Neutrophil (primary cell): ENCODE results near the gene YIPF4.

ENCODE experiments used
- H3K27ac ChIP-seq: fragments of 200-600 bp; sonication (generic); 2 replicates; pipeline ENCODE4 v1.5.1; 2016; ENCODE audit warnings: mild to moderate bottlenecking, moderate library complexity
- H3K27me3 ChIP-seq: fragments of 200-600 bp; sonication (generic); 2 replicates; pipeline ENCODE4 v1.6.0; 2016; ENCODE audit warnings: mild to moderate bottlenecking
- H3K36me3 ChIP-seq: fragments of 200-600 bp; sonication (generic); 2 replicates; pipeline ENCODE4 v1.5.1; 2017
- H3K4me1 ChIP-seq, 2 experiments: fragments of 200-600 bp in 1 of 2; sonication (generic) in 1 of 2; 1 replicate in 1 of 2; 2 replicates in 1 of 2; pipeline versions ENCODE4 v1.5.1 to v1.6.1; 2013 to 2016; ENCODE audit warnings: low read depth in 1 of 2, low read length in 1 of 2, mild to moderate bottlenecking in 1 of 2, moderate library complexity in 1 of 2; ENCODE audit not compliant: control insufficient read depth in 1 of 2, insufficient read depth in 1 of 2
- H3K4me3 ChIP-seq, 2 experiments: fragments of 200-600 bp in 1 of 2; sonication (generic) in 1 of 2; 1 replicate in 1 of 2; 2 replicates in 1 of 2; pipeline ENCODE4 v1.5.1; 2013 to 2016; ENCODE audit warnings: low read depth in 1 of 2, low read length in 1 of 2, mild to moderate bottlenecking in 1 of 2, moderate library complexity in 1 of 2
- H3K9me3 ChIP-seq: fragments of 200-600 bp; sonication (generic); 2 replicates; pipeline ENCODE4 v1.5.1; 2016
- TF ChIP-seq, protein P1 (sequence below): fragments of 200-600 bp; sonication (generic); IDR thresholded peaks from 2 replicates; pipeline ENCODE4 v1.5.1; 2016; ENCODE audit warnings: antibody characterized with exemption

Gene YIPF4

DNA sequence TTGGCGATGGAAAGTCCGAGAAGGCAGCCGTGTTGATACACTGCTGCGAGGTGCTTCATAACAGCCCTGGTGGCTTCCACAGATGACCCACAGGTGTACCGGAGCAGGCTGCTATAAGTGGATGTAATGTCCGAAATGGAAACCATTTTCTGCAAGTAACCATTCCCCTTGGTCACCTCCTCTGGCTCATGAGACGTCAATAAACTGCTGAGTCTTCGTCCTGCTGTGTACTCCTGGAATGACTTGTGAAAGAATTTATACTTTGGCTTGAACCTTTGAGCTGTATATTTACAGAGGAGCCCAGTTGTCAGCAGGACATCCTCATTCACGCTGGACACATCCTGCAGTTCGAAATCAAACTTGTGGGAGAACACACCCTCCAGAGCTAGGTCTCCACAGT, 27.4 kb upstream of the YIPF4 start:
- Histone ChIP-seq H3K27ac (peak overlapping the region; percentile 41), H3K27me3 (no peaks in the 10 kb centered on the region), H3K4me1 (no peaks in the 10 kb centered on the region), H3K4me3 (no peak overlapping the region), H3K36me3 (peaks cover 90% of the 10 kb centered on the region), H3K9me3 (no peaks in the 10 kb centered on the region)
- TF ChIP-seq, protein P1, sequence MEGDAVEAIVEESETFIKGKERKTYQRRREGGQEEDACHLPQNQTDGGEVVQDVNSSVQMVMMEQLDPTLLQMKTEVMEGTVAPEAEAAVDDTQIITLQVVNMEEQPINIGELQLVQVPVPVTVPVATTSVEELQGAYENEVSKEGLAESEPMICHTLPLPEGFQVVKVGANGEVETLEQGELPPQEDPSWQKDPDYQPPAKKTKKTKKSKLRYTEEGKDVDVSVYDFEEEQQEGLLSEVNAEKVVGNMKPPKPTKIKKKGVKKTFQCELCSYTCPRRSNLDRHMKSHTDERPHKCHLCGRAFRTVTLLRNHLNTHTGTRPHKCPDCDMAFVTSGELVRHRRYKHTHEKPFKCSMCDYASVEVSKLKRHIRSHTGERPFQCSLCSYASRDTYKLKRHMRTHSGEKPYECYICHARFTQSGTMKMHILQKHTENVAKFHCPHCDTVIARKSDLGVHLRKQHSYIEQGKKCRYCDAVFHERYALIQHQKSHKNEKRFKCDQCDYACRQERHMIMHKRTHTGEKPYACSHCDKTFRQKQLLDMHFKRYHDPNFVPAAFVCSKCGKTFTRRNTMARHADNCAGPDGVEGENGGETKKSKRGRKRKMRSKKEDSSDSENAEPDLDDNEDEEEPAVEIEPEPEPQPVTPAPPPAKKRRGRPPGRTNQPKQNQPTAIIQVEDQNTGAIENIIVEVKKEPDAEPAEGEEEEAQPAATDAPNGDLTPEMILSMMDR = no peak

DNA sequence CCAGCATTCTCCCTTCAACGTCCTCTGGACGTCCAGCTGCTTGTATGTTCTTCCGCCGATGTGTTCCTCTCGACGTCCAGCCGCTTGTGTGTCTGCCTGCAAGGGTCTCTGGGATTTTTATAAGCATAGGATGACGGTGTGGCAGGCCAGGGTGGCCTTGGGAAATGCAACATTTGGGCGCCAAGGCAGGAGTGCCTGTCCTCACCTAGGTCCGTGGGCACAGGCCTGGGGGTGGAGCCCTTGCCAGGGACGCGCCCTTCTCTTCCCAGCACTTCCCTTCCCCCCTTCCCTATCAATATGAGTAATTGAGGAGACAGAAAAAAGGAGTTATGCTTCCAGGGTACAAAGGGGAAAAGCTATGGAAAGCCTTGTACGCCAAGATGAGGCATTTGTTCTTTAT, 19.5 kb upstream of the YIPF4 start:
- Histone ChIP-seq H3K9me3 (no peaks in the 10 kb centered on the region), H3K4me1 (peaks cover 26 to 43% of the 10 kb centered on the region in 2 experiments), H3K36me3 (peaks cover 49% of the 10 kb centered on the region), H3K4me3 (no peak overlapping the region), H3K27ac (peak overlapping the region; percentile 69), H3K27me3 (no peaks in the 10 kb centered on the region)
- TF ChIP-seq, protein P1 = no peak

DNA sequence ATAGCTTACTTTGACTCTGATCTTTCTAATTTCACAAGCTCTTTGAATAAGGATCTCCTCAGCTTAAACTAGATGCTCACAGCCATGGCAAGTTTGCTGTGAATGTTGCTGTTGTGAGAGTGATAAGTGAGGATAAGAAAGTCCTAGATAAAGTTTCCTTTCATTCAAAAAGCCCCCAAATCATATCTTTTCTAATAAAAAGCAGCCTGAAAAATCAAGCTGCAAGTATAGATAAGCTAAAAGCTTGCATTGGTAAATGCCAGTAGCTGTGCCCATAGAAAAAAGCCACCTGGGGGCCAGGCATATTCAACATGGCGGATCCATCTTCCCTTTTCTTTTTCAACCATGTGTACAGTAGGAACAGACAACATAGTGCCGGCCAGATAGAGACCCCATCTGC, 17.3 kb upstream of the YIPF4 start:
- Histone ChIP-seq H3K9me3 (no peaks in the 10 kb centered on the region), H3K27ac (peak overlapping the region; percentile 8), H3K36me3 (peaks cover 31% of the 10 kb centered on the region), H3K4me1 (peaks cover 45 to 64% of the 10 kb centered on the region in 2 experiments), H3K4me3 (no peak overlapping the region), H3K27me3 (no peaks in the 10 kb centered on the region)
- TF ChIP-seq, protein P1 = no peak

DNA sequence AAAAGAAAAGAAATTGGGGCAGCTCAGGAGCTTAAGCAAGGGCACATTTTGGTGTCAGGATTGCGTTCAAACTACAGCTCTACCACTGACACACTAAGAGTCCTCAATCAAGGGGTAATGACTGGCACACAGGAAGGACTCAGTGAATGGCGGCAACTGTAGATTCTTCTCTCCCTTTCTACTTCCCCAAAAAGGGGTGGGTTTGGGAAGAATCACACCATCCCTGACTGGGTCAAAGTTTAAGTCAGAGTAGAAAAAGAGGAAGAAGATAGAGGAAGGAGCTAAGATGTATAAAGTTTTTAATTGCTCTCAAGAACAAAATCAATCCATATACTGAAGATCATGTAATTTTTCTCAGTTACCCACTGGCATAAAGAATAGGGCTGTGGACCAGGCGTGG, 15.6 kb upstream of the YIPF4 start:
- Histone ChIP-seq H3K4me3 (peak overlapping the region; percentile 64 to 69), H3K27me3 (no peaks in the 10 kb centered on the region), H3K4me1 (peaks cover 63 to 81% of the 10 kb centered on the region in 2 experiments), H3K27ac (peak overlapping the region; percentile 94), H3K9me3 (no peaks in the 10 kb centered on the region), H3K36me3 (peaks cover 17% of the 10 kb centered on the region)
- TF ChIP-seq, protein P1 = no peak

DNA sequence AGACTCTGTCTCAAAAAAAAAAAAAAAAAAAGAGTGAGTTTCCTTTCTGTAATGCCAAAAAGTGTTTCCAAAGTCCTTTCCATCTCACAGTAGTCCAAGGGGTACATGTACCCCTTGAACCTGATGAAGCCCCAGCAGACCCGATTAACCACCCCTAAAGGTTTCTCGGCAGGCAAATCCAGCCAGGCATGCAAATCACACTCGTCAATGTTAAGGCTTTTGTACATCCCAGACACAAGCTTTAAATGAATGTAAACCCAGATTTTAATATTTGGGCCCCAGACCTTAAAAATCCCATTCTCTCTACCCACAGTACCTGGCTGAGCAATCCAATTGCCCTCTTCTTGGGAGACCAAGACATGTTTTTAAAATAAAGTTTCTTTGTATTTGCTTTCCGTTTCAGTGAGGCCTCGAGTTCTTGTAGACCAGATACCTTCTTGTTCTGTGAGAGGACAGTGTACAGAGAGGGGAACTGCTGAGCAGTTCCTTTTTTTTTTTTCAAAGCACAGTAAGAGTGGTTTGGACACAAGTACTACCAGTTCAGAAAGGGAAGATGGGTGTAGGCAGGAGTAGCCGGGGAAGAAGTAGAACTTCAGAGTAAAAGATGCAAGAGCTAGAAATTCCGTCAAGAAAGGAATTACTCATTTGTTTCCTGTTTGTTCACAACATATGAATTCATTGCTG, 13.1 kb upstream of the YIPF4 start, which contains the start of gene NLRC4:
NLRC4 (minus strand) TSS at position 465 of the 684 bp plus-strand sequence. CDS start 8,111 bp downstream, outside the sequence.
- peaks cover 3% of the 10 kb centered on the region for H3K36me3 ChIP-seq
- no peaks in the 10 kb centered on the region for H3K27me3 ChIP-seq
- peak within 1 kb of the TSS; percentile 64 to 69 for H3K4me3 ChIP-seq
- H3K9me3 ChIP-seq = no peaks in the 10 kb centered on the region
- TF ChIP-seq, protein P1 = no peak
- H3K4me1 ChIP-seq = peaks cover 62 to 76% of the 10 kb centered on the region in 2 experiments
- H3K27ac ChIP-seq = peak within 1 kb of the TSS; percentile 94
